T-cell (primary cell): ENCODE results near the gene CTBP2. TPM values are rescaled to one million over a fixed set of nuclear protein-coding genes. Genes with fewer than 3 reads are reported as not detected.

ENCODE experiments used
- ATAC-seq, 4 experiments: fragments of 200-7000 bp in 3 of 4; fragments of 150-1000 bp in 1 of 4; cut with Tn5 transposase; replicated peaks in 1 of 4; 1 replicate in 3 of 4; 2 replicates in 1 of 4; pipeline ENCODE4 v1.10.0; 2021; ENCODE audit warnings: moderate library complexity in 3 of 4, mild to moderate bottlenecking in 2 of 4, moderate number of reproducible peaks in 1 of 4
- CTCF ChIA-PET, 2 donors: fragments of 300-600 bp; sonication (Branson Sonifier 250); formaldehyde crosslinking; loops; one replicate each; lab custom pipeline; 2022; ENCODE audit warnings: antibody characterized with exemption in 2 of 2; lab: Charles Lee
- POLR2A ChIA-PET, 2 donors: fragments of 300-600 bp; sonication (Branson Sonifier 250); formaldehyde crosslinking; loops; one replicate each; lab custom pipeline; 2022; ENCODE audit warnings: antibody characterized with exemption in 2 of 2; lab: Charles Lee
- DNase-seq, 35 experiments: peaks; one replicate each; pipeline versions ENCODE4 v3.0.0 to v3.0.0-alpha.2; 2013 to 2023
- H3K27ac ChIP-seq: one replicate; pipeline ENCODE4 v1.5.1; 2013; ENCODE audit warnings: low read length
- H3K27me3 ChIP-seq, 2 experiments: replicated peaks in 1 of 2; 1 replicate in 1 of 2; 2 replicates in 1 of 2; pipeline versions ENCODE4 v1.6.1 to v1.7.0; 2013; ENCODE audit warnings: low read length in 1 of 2, mixed read lengths in 1 of 2; ENCODE audit not compliant: control insufficient read depth in 2 of 2, insufficient read depth in 2 of 2; ENCODE audit errors: extremely low read depth in 1 of 2
- H3K36me3 ChIP-seq, 2 donors: 1 replicate in 1 of 2; 2 replicates in 1 of 2; pipeline versions ENCODE4 v1.6.1 to v1.7.0; 2013; ENCODE audit warnings: low read length in 1 of 2; ENCODE audit not compliant: control insufficient read depth in 2 of 2, insufficient read depth in 1 of 2; ENCODE audit errors: extremely low read depth in 1 of 2
- H3K4me1 ChIP-seq, 2 experiments: 1 replicate in 1 of 2; 2 replicates in 1 of 2; pipeline versions ENCODE4 v1.6.1 to v1.7.0; 2013; ENCODE audit warnings: low read length in 2 of 2, mixed read lengths in 1 of 2; ENCODE audit not compliant: insufficient read depth in 2 of 2, control insufficient read depth in 1 of 2; ENCODE audit errors: extremely low read depth in 1 of 2
- H3K4me3 ChIP-seq, 2 donors: 1 replicate in 1 of 2; 2 replicates in 1 of 2; pipeline versions ENCODE4 v1.5.1 to v1.7.0; 2013; ENCODE audit warnings: mild to moderate bottlenecking in 2 of 2, low read length in 1 of 2, moderate library complexity in 1 of 2; ENCODE audit not compliant: control insufficient read depth in 1 of 2; ENCODE audit errors: extremely low read depth in 1 of 2
- H3K9me3 ChIP-seq: 2 replicates; pipeline ENCODE4 v1.7.0; 2013
- H3K27ac Mint-ChIP-seq, 2 donors: one replicate each; pipeline ENCODE4 v1.8.0; 2020 to 2021; ENCODE audit warnings: mild to moderate bottlenecking in 2 of 2, mixed read lengths in 2 of 2
- H3K27me3 Mint-ChIP-seq, 2 donors: one replicate each; pipeline ENCODE4 v1.8.0; 2021 to 2022; ENCODE audit warnings: mixed read lengths in 2 of 2
- H3K36me3 Mint-ChIP-seq: one replicate; pipeline ENCODE4 v1.8.0; 2021; ENCODE audit warnings: mixed read lengths
- H3K4me1 Mint-ChIP-seq, 3 donors: one replicate each; pipeline ENCODE4 v1.8.0; 2020 to 2022; ENCODE audit warnings: mixed read lengths in 3 of 3, mild to moderate bottlenecking in 1 of 3
- H3K4me3 Mint-ChIP-seq, 3 donors: one replicate each; pipeline ENCODE4 v1.8.0; 2020 to 2022; ENCODE audit warnings: mild to moderate bottlenecking in 3 of 3, mixed read lengths in 3 of 3, moderate library complexity in 3 of 3
- H3K9me3 Mint-ChIP-seq, 3 donors: one replicate each; pipeline ENCODE4 v1.8.0; 2020 to 2022; ENCODE audit warnings: mixed read lengths in 3 of 3
- WGBS: methylation state at CpG from one replicate; pipeline ENCODE4 v1.1.5; 2013; ENCODE audit warnings: missing lambda C conversion rate; ENCODE audit not compliant: insufficient coverage; 5-methylcytosine and 5-hydroxymethylcytosine counted together
- total RNA-seq, 35 experiments: library from RNA in 6 of 35; stranded (reverse) in 6 of 35; fragments of 120-200 nt in 1 of 35; gene quantifications; one replicate each; pipeline versions ENCODE4 v1.2.1 to v1.2.4 and lab custom pipeline; 2013 to 2026

The CTBP2 gene
- total RNA-seq, 5 donors from 2014 or later (not counting 1 experiment from before 2014, with no cell fraction given), result 1.1 to 5.8 (median 3.1) TPM

DNA sequence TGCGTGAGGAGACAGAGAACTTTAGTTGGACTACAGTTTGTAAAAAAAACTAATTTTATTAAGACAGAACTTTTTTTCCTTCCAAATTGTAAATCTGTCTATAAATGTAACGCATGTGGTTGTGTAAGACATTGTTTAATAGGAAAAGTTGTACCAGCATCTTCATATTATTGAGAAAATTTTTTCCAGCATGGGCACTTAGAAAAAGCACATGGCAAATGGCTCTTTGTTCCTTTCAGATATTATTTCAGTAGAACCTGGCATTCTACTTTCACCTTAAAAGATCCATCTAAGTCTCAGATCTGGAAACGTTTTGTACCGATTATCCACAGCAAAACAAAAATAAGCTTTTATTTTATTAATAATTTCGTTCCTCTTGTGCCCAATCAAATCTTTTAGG is 175.2 kb downstream of the CTBP2 start:
- Histone ChIP-seq H3K36me3 (peaks cover 9 to 50% of the 10 kb centered on the region in 2 donors), H3K4me3 (no peak overlapping the region), H3K9me3 (no peaks in the 10 kb centered on the region), H3K4me1 (no peaks in the 10 kb centered on the region), H3K27ac (no peak overlapping the region), H3K27me3 (no peaks in the 10 kb centered on the region)
- no peak for DNase-seq
- CTCF ChIA-PET, result no interaction called here
- H3K9me3 Mint-ChIP-seq, result no peaks in the 10 kb centered on the region
- no CpG with 5 or more reads among the region's 5 CpGs for WGBS
- no peak overlapping the region for H3K27ac Mint-ChIP-seq
- peaks cover under 1 to 4% (median under 1%) of the 10 kb centered on the region in 3 donors for H3K4me1 Mint-ChIP-seq
- no peak overlapping the region for H3K4me3 Mint-ChIP-seq
- no peak for ATAC-seq
- no peaks in the 10 kb centered on the region for H3K27me3 Mint-ChIP-seq
- POLR2A ChIA-PET, result no interaction called here
- H3K36me3 Mint-ChIP-seq, result peaks cover 58% of the 10 kb centered on the region

DNA sequence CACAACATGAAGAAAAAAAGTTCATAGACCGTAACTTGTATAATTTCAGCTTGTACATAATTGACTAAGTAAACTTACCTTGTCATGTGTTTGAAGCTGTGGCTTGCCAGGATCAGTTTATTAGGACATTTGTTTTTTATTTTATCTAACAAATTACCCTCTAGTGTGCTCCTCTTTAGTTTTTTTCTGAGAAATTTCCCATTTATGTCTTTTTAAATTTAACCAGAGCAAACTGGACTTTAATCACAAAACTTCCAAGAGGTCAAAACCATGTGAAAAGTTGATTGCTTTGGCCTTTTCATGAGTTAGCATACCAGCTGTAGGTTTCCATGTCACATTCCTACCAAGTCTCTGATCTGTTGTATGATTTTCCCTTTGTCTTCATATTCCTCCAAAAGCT is 176.0 kb downstream of the CTBP2 start:
- no peak overlapping the region for H3K27ac Mint-ChIP-seq
- peaks cover 64% of the 10 kb centered on the region for H3K36me3 Mint-ChIP-seq
- ATAC-seq (no peak), DNase-seq (no peak)
- no peaks in the 10 kb centered on the region for H3K27me3 ChIP-seq
- H3K4me1 ChIP-seq, result no peaks in the 10 kb centered on the region
- no peaks in the 10 kb centered on the region for H3K9me3 Mint-ChIP-seq
- H3K4me3 Mint-ChIP-seq, result no peak overlapping the region
- H3K27ac ChIP-seq, result no peak overlapping the region
- no peak overlapping the region for H3K4me3 ChIP-seq
- H3K4me1 Mint-ChIP-seq, result peaks cover 3 to 4% (median 4%) of the 10 kb centered on the region in 3 donors
- CTCF ChIA-PET, result no interaction called here
- no CpG with 5 or more reads among the region's 1 CpG for WGBS
- POLR2A ChIA-PET, result no interaction called here
- no peaks in the 10 kb centered on the region for H3K9me3 ChIP-seq
- H3K36me3 ChIP-seq, result peaks cover 9 to 51% of the 10 kb centered on the region in 2 donors
- H3K27me3 Mint-ChIP-seq, result no peaks in the 10 kb centered on the region

DNA sequence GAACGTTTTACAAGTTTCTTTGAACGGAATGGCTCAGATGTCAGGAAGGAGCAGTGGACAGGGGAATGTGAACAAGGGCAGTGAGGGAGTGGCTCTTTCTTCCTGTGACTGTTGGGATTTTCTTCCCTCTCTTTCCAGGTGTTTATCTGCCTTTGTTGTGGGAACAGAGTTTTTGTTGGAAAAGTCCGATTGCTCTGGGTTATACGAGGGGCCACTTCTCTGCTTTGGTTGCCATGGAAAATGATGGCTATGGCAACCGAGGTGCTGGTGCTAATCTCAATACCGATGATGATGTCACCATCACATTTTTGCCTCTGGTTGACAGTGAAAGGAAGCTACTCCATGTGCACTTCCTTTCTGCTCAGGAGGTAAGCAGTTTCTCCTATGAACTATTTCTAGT is 177.0 kb downstream of the CTBP2 start:
- Histone ChIP-seq H3K27me3 (no peaks in the 10 kb centered on the region), H3K4me1 (no peaks in the 10 kb centered on the region), H3K36me3 (peaks cover 9 to 57% of the 10 kb centered on the region in 2 donors), H3K9me3 (no peaks in the 10 kb centered on the region), H3K4me3 (no peak overlapping the region), H3K27ac (no peak overlapping the region)
- H3K4me3 Mint-ChIP-seq, result no peak overlapping the region
- WGBS, result 86% methylated on average over 6 of the region's 6 CpGs
- H3K36me3 Mint-ChIP-seq, result peaks cover 70% of the 10 kb centered on the region
- H3K27ac Mint-ChIP-seq, result peak overlapping the region in 1 of 2 donors; percentile 9
- H3K27me3 Mint-ChIP-seq, result no peaks in the 10 kb centered on the region
- ATAC-seq (no peak), DNase-seq (no peak)
- POLR2A ChIA-PET, result no interaction called here
- CTCF ChIA-PET, result no interaction called here
- no peaks in the 10 kb centered on the region for H3K9me3 Mint-ChIP-seq
- H3K4me1 Mint-ChIP-seq, result peaks cover 4 to 7% (median 5%) of the 10 kb centered on the region in 3 donors

DNA sequence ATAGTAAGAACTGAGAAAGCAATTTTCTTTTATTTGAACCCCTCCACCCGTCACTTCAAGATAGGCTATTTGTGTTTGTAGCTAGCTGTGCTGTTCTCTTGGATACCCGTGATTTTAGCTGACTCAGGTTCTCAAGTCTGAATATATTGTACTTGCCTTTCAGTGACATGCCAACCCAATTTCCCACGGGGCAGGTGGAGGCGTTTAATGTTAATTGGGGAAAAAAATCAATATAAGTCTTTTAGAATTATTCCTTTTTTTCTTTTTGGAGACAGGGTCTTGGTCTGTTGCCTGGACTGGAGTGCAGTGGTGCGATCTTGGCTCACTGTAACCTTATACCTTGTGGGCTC is 182.0 kb downstream of the CTBP2 start:
- no CpG with 5 or more reads among the region's 5 CpGs for WGBS
- H3K9me3 ChIP-seq, result no peaks in the 10 kb centered on the region
- no peaks in the 10 kb centered on the region for H3K27me3 Mint-ChIP-seq
- H3K36me3 ChIP-seq, result peaks cover 7 to 43% of the 10 kb centered on the region in 2 donors
- no peak overlapping the region for H3K4me3 ChIP-seq
- ATAC-seq (no peak), DNase-seq (no peak)
- no peak overlapping the region for H3K4me3 Mint-ChIP-seq
- no peaks in the 10 kb centered on the region for H3K9me3 Mint-ChIP-seq
- peaks cover 10 to 24% (median 24%) of the 10 kb centered on the region in 3 donors for H3K4me1 Mint-ChIP-seq
- no peaks in the 10 kb centered on the region for H3K27me3 ChIP-seq
- no peak overlapping the region for H3K27ac Mint-ChIP-seq
- POLR2A ChIA-PET, result interaction anchor here in 1 of 2 donors (0.6 kb wide), 1 partner anchor 105 kb away, joined by 3 read pairs; no protein-coding TSS in a partner anchor
- peaks cover 0 to 22% of the 10 kb centered on the region in 2 experiments for H3K4me1 ChIP-seq
- H3K36me3 Mint-ChIP-seq, result peaks cover 67% of the 10 kb centered on the region
- no peak overlapping the region for H3K27ac ChIP-seq
- CTCF ChIA-PET, result no interaction called here

DNA sequence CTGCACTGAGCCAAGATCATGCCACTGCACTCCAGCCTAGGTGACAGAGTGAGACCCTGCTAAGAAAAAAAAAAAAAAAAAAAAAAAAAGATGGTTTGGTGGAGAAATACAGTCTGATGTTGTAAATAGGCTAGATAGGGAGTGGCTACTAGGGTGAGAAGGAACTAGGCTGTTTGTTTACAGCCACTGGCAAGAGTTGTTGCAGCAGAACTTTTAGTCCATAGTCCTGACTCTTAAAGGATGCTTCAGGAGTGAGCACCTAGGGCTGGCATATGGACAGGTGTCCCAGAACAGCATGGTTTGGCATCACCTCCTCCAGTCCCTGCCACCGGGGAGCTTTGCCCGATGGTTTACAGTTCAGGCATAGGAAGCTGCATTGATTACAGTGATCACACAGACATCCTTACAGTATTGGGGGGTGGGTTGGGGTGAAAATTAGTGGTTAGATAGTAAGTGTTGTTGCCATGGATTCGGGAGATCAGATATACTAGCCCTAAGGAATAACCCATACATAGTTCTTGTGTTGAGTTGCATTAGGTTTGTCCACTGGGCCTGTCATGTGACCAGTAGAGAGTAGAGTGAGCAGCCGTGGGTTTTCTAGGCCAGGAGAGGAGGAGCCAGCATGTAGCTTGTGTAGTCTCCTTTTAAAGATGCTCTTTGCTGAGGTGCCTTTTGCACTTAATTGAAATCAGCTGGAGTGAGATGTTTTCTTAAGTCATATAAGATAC is 182.6 kb downstream of the CTBP2 start:
- Histone ChIP-seq H3K27ac (no peak overlapping the region), H3K27me3 (no peaks in the 10 kb centered on the region), H3K9me3 (no peaks in the 10 kb centered on the region), H3K4me1 (peaks cover 0 to 22% of the 10 kb centered on the region in 2 experiments), H3K36me3 (peaks cover 5 to 41% of the 10 kb centered on the region in 2 donors), H3K4me3 (no peak overlapping the region)
- no peaks in the 10 kb centered on the region for H3K27me3 Mint-ChIP-seq
- WGBS, result 100% methylated on average over 1 of the region's 4 CpGs
- H3K36me3 Mint-ChIP-seq, result peaks cover 66% of the 10 kb centered on the region
- DNase-seq (no peak), ATAC-seq (peak in 1 of 4 experiments; percentile 12)
- ChIA-PET CTCF (no interaction called here), POLR2A (interaction anchor here in 1 of 2 donors (0.6 kb wide), 1 partner anchor 105 kb away, joined by 3 read pairs; no protein-coding TSS in a partner anchor)
- H3K4me1 Mint-ChIP-seq, result peaks cover 10 to 24% (median 24%) of the 10 kb centered on the region in 3 donors
- no peak overlapping the region for H3K4me3 Mint-ChIP-seq
- H3K9me3 Mint-ChIP-seq, result no peaks in the 10 kb centered on the region
- peak overlapping the region in 1 of 2 donors; percentile 68 for H3K27ac Mint-ChIP-seq

DNA sequence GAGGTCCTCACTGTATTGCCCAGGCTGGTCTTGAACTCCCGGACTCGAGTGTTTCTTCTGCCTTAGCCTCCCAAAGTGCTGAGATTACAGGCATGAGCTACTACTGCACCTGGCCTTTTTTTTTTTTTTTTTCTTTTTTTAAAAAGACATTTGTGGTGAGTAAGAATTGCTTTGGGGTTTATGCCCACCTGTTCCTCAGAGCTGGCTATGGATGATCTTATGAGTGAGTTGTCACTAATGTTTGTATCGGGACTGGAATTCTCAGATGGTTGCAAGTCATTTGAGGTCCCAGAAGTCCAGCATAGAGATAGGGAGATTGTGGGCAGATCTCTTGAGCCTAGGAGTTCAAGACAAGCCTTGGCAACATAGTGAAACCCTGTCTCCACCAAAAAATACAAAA is 183.2 kb downstream of the CTBP2 start:
- DNase-seq (no peak), ATAC-seq (no peak)
- Histone ChIP-seq H3K27me3 (no peaks in the 10 kb centered on the region), H3K36me3 (peaks cover 4 to 37% of the 10 kb centered on the region in 2 donors), H3K27ac (no peak overlapping the region), H3K9me3 (no peaks in the 10 kb centered on the region), H3K4me3 (no peak overlapping the region), H3K4me1 (peaks cover 0 to 22% of the 10 kb centered on the region in 2 experiments)
- Mint-ChIP-seq H3K36me3 (peaks cover 62% of the 10 kb centered on the region), H3K9me3 (no peaks in the 10 kb centered on the region), H3K4me3 (no peak overlapping the region), H3K27me3 (no peaks in the 10 kb centered on the region), H3K4me1 (peaks cover 10 to 24% (median 24%) of the 10 kb centered on the region in 3 donors), H3K27ac (peak overlapping the region in 1 of 2 donors; percentile 55)
- CTCF ChIA-PET, result interaction anchor here in 1 of 2 donors (0.6 kb wide), 1 partner anchor 158 kb away, joined by 5 read pairs; no protein-coding TSS in a partner anchor
- POLR2A ChIA-PET, result no interaction called here
- 93% methylated on average over 2 of the region's 3 CpGs for WGBS
